Caco-2 (cell line): ENCODE results near the gene HOXB9. TPM values are rescaled to one million over a fixed set of nuclear protein-coding genes. Genes with fewer than 3 reads are reported as not detected.

Experiments
- BruUV-seq: library from RNA; stranded (reverse); fragments of 400-500 nt; replicated peaks from 2 replicates; lab custom pipeline; 2021; lab: Mats Ljungman, UMichigan
- CTCF ChIA-PET: fragments of 300-600 bp; sonication (Branson Sonifier 250); formaldehyde crosslinking; loops from one replicate; lab custom pipeline; 2022; ENCODE audit warnings: antibody characterized with exemption; lab: Charles Lee
- POLR2A ChIA-PET: fragments of 300-600 bp; sonication (Branson Sonifier 250); formaldehyde crosslinking; loops from one replicate; lab custom pipeline; 2022; ENCODE audit warnings: antibody characterized with exemption; lab: Charles Lee
- DNase-seq, 2 experiments: peaks; one replicate each; pipeline versions ENCODE4 v3.0.0 to v3.0.0-alpha.2; 2020 to 2022
- H3K27me3 ChIP-seq: replicated peaks from 2 replicates; pipeline ENCODE4 v1.6.0; 2011; ENCODE audit warnings: low read length; ENCODE audit not compliant: control insufficient read depth, insufficient read depth
- H3K36me3 ChIP-seq: 2 replicates; pipeline ENCODE4 v1.5.1; 2011; ENCODE audit warnings: low read length; ENCODE audit not compliant: control insufficient read depth, insufficient read depth
- H3K4me1 ChIP-seq: fragments of 250-450 bp; sonication (Bioruptor Pico); 2 replicates; pipeline ENCODE4 v1.5.1; 2020; ENCODE audit warnings: mild to moderate bottlenecking
- H3K4me3 ChIP-seq: 2 replicates; pipeline ENCODE4 v1.5.1; 2011; ENCODE audit warnings: low read depth, mild to moderate bottlenecking, control low read depth, low read length
- H3K9me3 ChIP-seq: fragments of 250-450 bp; sonication (Bioruptor Pico); 2 replicates; pipeline ENCODE4 v1.5.1; 2020; ENCODE audit warnings: mild to moderate bottlenecking, moderate library complexity
- H3K27ac Mint-ChIP-seq: one replicate; pipeline ENCODE4 v1.8.0; 2022; ENCODE audit warnings: mixed read lengths; ENCODE audit not compliant: unreplicated experiment
- H3K27me3 Mint-ChIP-seq: one replicate; pipeline ENCODE4 v1.8.0; 2022; ENCODE audit warnings: mixed read lengths; ENCODE audit not compliant: insufficient read depth, unreplicated experiment
- H3K36me3 Mint-ChIP-seq: one replicate; pipeline ENCODE4 v1.8.0; 2022; ENCODE audit warnings: mild to moderate bottlenecking, mixed read lengths; ENCODE audit not compliant: insufficient read depth, unreplicated experiment
- H3K4me1 Mint-ChIP-seq: one replicate; pipeline ENCODE4 v1.8.0; 2022; ENCODE audit warnings: low read depth, mixed read lengths; ENCODE audit not compliant: unreplicated experiment
- H3K4me3 Mint-ChIP-seq: one replicate; pipeline ENCODE4 v1.8.0; 2022; ENCODE audit warnings: mild to moderate bottlenecking, moderate library complexity, mixed read lengths; ENCODE audit not compliant: unreplicated experiment
- H3K9me3 Mint-ChIP-seq: one replicate; pipeline ENCODE4 v1.8.0; 2022; ENCODE audit warnings: mixed read lengths; ENCODE audit not compliant: unreplicated experiment
- CTCF ChIP-seq, 2 experiments: fragments of 200-600 bp in 1 of 2; IDR thresholded peaks; 1 replicate in 1 of 2; 2 replicates in 1 of 2; pipeline versions ENCODE4 v1.5.1 to v1.8.0; 2011 to 2022; ENCODE audit warnings: antibody characterized with exemption in 1 of 2, control low read depth in 1 of 2, inconsistent platforms in 1 of 2, low read depth in 1 of 2, low read length in 1 of 2, mild to moderate bottlenecking in 1 of 2, moderate library complexity in 1 of 2; ENCODE audit not compliant: insufficient read depth in 1 of 2, severe bottlenecking in 1 of 2, unreplicated experiment in 1 of 2
- intact Hi-C: fragments of 100-400 bp; cut with micrococcal nuclease; formaldehyde crosslinking; loops from one replicate; pipeline ENCODE4 v1.10.0; 2022; ENCODE audit not compliant: unreplicated experiment
- total RNA-seq: library from RNA; stranded (reverse); gene quantifications from 2 replicates; pipeline ENCODE4 v1.2.3, GENCODE V29; 2022

HOXB9 gene
- total RNA-seq, 1 experiment from 2014 or later = 4.5 TPM

DNA sequence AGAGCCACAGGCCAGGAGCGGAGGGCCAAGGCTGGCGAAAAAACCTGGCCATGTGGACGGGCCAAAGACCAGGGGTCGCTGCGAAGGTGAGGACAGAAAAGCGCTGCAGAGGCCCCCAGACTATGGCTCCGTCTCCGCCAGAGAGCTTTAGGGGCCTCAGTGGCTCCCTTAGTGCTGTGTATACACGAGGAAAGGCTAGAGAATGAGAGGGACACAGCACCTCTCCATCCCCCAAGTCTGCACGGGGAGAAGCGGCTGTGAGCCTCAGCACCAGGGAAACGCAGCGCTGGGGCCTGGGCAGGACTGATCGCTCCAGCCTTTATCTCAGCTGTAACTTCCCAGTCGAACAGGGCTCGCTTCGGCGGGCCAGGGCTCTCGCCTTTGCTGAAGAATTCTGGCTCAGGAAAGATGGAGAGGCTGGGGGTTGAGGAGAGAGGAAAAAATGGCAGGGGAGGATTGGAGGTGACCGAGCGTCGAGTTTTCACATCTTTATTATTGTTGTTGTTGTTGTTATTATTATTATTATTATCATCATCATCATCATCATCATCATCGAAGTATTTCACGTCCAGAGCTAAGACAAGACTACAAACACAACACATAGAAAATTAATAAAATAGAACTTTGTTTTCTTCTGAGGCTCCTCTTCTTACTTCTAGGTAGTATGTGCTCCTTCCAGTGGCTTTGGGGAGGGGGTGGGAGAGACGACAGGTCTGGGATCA lies 30.7 kb downstream of the HOXB9 start:
- no peak overlapping the region for H3K4me3 ChIP-seq
- H3K27me3 Mint-ChIP-seq = peaks cover 18% of the 10 kb centered on the region
- H3K4me1 Mint-ChIP-seq = peaks cover 25% of the 10 kb centered on the region
- no peak overlapping the region for H3K27ac Mint-ChIP-seq
- POLR2A ChIA-PET = no interaction called here
- no peak for TF ChIP-seq CTCF (IDR thresholded peaks at IDR 0.05; ENCODE audit: insufficient read depth in 1 of 2, low read depth in 1 of 2, low read length in 1 of 2, severe bottlenecking in 1 of 2, unreplicated experiment in 1 of 2)
- H3K4me3 Mint-ChIP-seq = no peak overlapping the region
- no peaks in the 10 kb centered on the region for H3K9me3 ChIP-seq
- CTCF ChIA-PET = interaction anchor here (0.7 to 1.3 kb wide), 3 partner anchors 8 to 197 kb away, joined by 3 to 4 read pairs (median 3); no protein-coding TSS in a partner anchor
- no TSS peak for BruUV-seq
- intact Hi-C loops = no loop called here
- H3K4me1 ChIP-seq = peaks cover 24% of the 10 kb centered on the region
- peaks cover 4% of the 10 kb centered on the region for H3K27me3 ChIP-seq
- no peaks in the 10 kb centered on the region for H3K36me3 Mint-ChIP-seq
- no peaks in the 10 kb centered on the region for H3K9me3 Mint-ChIP-seq
- H3K36me3 ChIP-seq = no peaks in the 10 kb centered on the region
- no peak for DNase-seq

- no TSS peak for BruUV-seq
- H3K4me3 Mint-ChIP-seq = no peak overlapping the region
- no peak for DNase-seq
- ChIA-PET POLR2A (no interaction called here), CTCF (no interaction called here)
- H3K4me3 ChIP-seq = no peak overlapping the region
- peaks cover 20% of the 10 kb centered on the region for H3K27me3 Mint-ChIP-seq
- no peaks in the 10 kb centered on the region for H3K36me3 Mint-ChIP-seq
- TF ChIP-seq CTCF (IDR thresholded peaks at IDR 0.05; ENCODE audit: insufficient read depth in 1 of 2, low read depth in 1 of 2, low read length in 1 of 2, severe bottlenecking in 1 of 2, unreplicated experiment in 1 of 2) = no peak
- intact Hi-C loops = no loop called here
- no peaks in the 10 kb centered on the region for H3K9me3 ChIP-seq
- no peaks in the 10 kb centered on the region for H3K36me3 ChIP-seq
- H3K4me1 Mint-ChIP-seq = peaks cover 18% of the 10 kb centered on the region
- H3K27me3 ChIP-seq = peaks cover 4% of the 10 kb centered on the region
- no peak overlapping the region for H3K27ac Mint-ChIP-seq
- no peaks in the 10 kb centered on the region for H3K9me3 Mint-ChIP-seq
- peaks cover 24% of the 10 kb centered on the region for H3K4me1 ChIP-seq
Measured at GRCh38 chr17:48594538-48595277, 31.4 kb downstream of the HOXB9 start.

- intact Hi-C loops = no loop called here
- no peak overlapping the region for H3K27ac Mint-ChIP-seq
- H3K4me1 Mint-ChIP-seq = peaks cover 12% of the 10 kb centered on the region
- Histone ChIP-seq H3K27me3 (peaks cover 4% of the 10 kb centered on the region), H3K9me3 (no peaks in the 10 kb centered on the region), H3K36me3 (no peaks in the 10 kb centered on the region), H3K4me3 (no peak overlapping the region), H3K4me1 (peaks cover 23% of the 10 kb centered on the region)
- no peaks in the 10 kb centered on the region for H3K36me3 Mint-ChIP-seq
- peak in 1 of 2 experiments; percentile 62 for DNase-seq
- no peak overlapping the region for H3K4me3 Mint-ChIP-seq
- ChIA-PET CTCF (interaction anchor here (1.0 to 1.8 kb wide), 2 partner anchors 19 to 258 kb away, joined by 3 to 5 read pairs; no protein-coding TSS in a partner anchor), POLR2A (no interaction called here)
- peak; percentile 32 to 62 for TF ChIP-seq CTCF (IDR thresholded peaks at IDR 0.05; ENCODE audit: insufficient read depth in 1 of 2, low read depth in 1 of 2, low read length in 1 of 2, severe bottlenecking in 1 of 2, unreplicated experiment in 1 of 2)
- H3K27me3 Mint-ChIP-seq = peaks cover 19% of the 10 kb centered on the region
- H3K9me3 Mint-ChIP-seq = no peaks in the 10 kb centered on the region
- BruUV-seq = no TSS peak
Measured at GRCh38 chr17:48593840-48594537, 32.2 kb downstream of the HOXB9 start.
